A549 (cell line): ENCODE data around the gene LARGE1. TPM values are rescaled to one million over a fixed set of nuclear protein-coding genes. Genes with fewer than 3 reads are reported as not detected.
A peak's percentile ranks its signal among the peaks of the same experiment; 100 is the strongest.

Source experiments
- ATAC-seq, 2 experiments: fragments of 200-7000 bp in 1 of 2; fragments of >200 bp in 1 of 2; cut with Nextera tagmentation in 1 of 2; cut with Tn5 transposase in 1 of 2; 3 replicates each; pipeline versions ENCODE4 v1.8.0 to v1.9.1; 2018 to 2020; ENCODE audit warnings: mild to moderate bottlenecking in 1 of 2, moderate library complexity in 1 of 2
- CTCF ChIA-PET: fragments of 300-600 bp; sonication (Branson Sonifier 250); formaldehyde crosslinking; extraction: SDS; loops from one replicate; lab custom pipeline; 2021; ENCODE audit warnings: antibody characterized with exemption, inconsistent platforms; lab: Yijun Ruan, JAX
- POLR2A ChIA-PET: fragments of 350-600 bp; formaldehyde crosslinking; extraction: SDS; loops from one replicate; lab custom pipeline; 2021; ENCODE audit warnings: antibody characterized with exemption, inconsistent platforms; lab: Yijun Ruan, JAX
- DNase-seq, 2 experiments: peaks; one replicate each; pipeline versions ENCODE4 v3.0.0 to v3.0.0-alpha.2; 2011 to 2016; ENCODE audit warnings: low read depth in 1 of 2, low spot score in 1 of 2
- FAIRE-seq: peaks from 2 replicates; lab custom pipeline; 2011; peaks lifted over from hg19 to GRCh38; lab: Jason Lieb, UNC
- H3K27ac ChIP-seq, 2 experiments: fragments of >200 bp; sonication (Bioruptor Twin); formaldehyde crosslinking; 3 replicates each; pipeline ENCODE4 v1.5.1; 2016 to 2017
- H3K4me1 ChIP-seq: fragments of >200 bp; sonication (Bioruptor Twin); formaldehyde crosslinking; 3 replicates; pipeline ENCODE4 v1.6.1; 2016
- H3K4me2 ChIP-seq: fragments of >200 bp; sonication (Bioruptor Twin); formaldehyde crosslinking; 3 replicates; pipeline ENCODE4 v1.6.1; 2016
- H3K4me3 ChIP-seq: fragments of >200 bp; sonication (Bioruptor Twin); formaldehyde crosslinking; 3 replicates; pipeline ENCODE4 v1.5.1; 2016
- H3K9me3 ChIP-seq: fragments of >200 bp; sonication (Bioruptor Twin); formaldehyde crosslinking; 3 replicates; pipeline ENCODE4 v1.6.1; 2016
- CBX8 ChIP-seq: fragments of 200-600 bp; sonication (generic); IDR thresholded peaks from 2 replicates; pipeline ENCODE4 v1.6.1; 2016
- ESRRA ChIP-seq: fragments of 150-350 bp; IDR thresholded peaks from 2 replicates; pipeline ENCODE4 v1.6.1; 2014; ENCODE audit warnings: mild to moderate bottlenecking, low read length, borderline replicate concordance
- FOXS1 ChIP-seq: fragments of 250-450 bp; sonication (Bioruptor Pico); IDR thresholded peaks from 2 replicates; pipeline ENCODE4 v1.5.0; 2020; ENCODE audit warnings: mild to moderate bottlenecking, moderate library complexity
- GATA3 ChIP-seq: IDR thresholded peaks from 2 replicates; pipeline ENCODE4 v1.6.1; 2012; ENCODE audit warnings: borderline replicate concordance
- HDAC2 ChIP-seq: fragments of 200-600 bp; sonication (generic); IDR thresholded peaks from 2 replicates; pipeline ENCODE4 v1.6.1; 2016
- HOXA7 ChIP-seq: fragments of 250-450 bp; sonication (Bioruptor Pico); IDR thresholded peaks from 2 replicates; pipeline ENCODE4 v1.5.0; 2020; ENCODE audit warnings: mild to moderate bottlenecking, moderate library complexity
- HOXB5 ChIP-seq: fragments of 250-450 bp; sonication (Bioruptor Pico); IDR thresholded peaks from 2 replicates; pipeline ENCODE4 v1.5.0; 2020; ENCODE audit warnings: mild to moderate bottlenecking, moderate library complexity
- JUNB ChIP-seq: fragments of >200 bp; sonication (Bioruptor Twin); formaldehyde crosslinking; IDR thresholded peaks from 2 replicates; pipeline ENCODE4 v1.6.1; 2016
- MAZ ChIP-seq: fragments of 150-350 bp; IDR thresholded peaks from 2 replicates; pipeline ENCODE4 v1.6.1; 2014; ENCODE audit warnings: antibody characterized with exemption, low read depth, low read length, borderline replicate concordance
- MYC ChIP-seq: IDR thresholded peaks from 2 replicates; pipeline ENCODE4 v1.6.1; 2012; ENCODE audit warnings: mild to moderate bottlenecking, inconsistent platforms, low read length, improper control_type of control experiment, borderline replicate concordance
- NFE2L2 ChIP-seq: fragments of 150-350 bp; conservative IDR thresholded peaks from 2 replicates; pipeline ENCODE4 v1.6.1; 2014; ENCODE audit warnings: low read length
- NPAS2 ChIP-seq: fragments of 250-450 bp; sonication (Bioruptor Pico); IDR thresholded peaks from 2 replicates; pipeline ENCODE4 v1.8.0; 2022; ENCODE audit warnings: mild to moderate bottlenecking, moderate library complexity, borderline replicate concordance
- NR3C1 ChIP-seq: fragments of >200 bp; sonication (Bioruptor Twin); formaldehyde crosslinking; IDR thresholded peaks from 3 replicates; pipeline ENCODE4 v1.6.1; 2017
- POLR2A ChIP-seq: IDR thresholded peaks from 2 replicates; pipeline ENCODE4 v1.6.1; 2012; ENCODE audit warnings: mild to moderate bottlenecking, low read length
- RAD21 ChIP-seq, 2 experiments: fragments of >200 bp in 1 of 2; sonication (Bioruptor Twin) in 1 of 2; formaldehyde crosslinking in 1 of 2; IDR thresholded peaks in 1 of 2; conservative IDR thresholded peaks in 1 of 2; 2 replicates in 1 of 2; 3 replicates in 1 of 2; pipeline ENCODE4 v1.6.1; 2012 to 2018; ENCODE audit warnings: inconsistent platforms in 1 of 2
- RARB ChIP-seq: fragments of 250-450 bp; sonication (Bioruptor Pico); IDR thresholded peaks from 2 replicates; pipeline ENCODE4 v1.8.0; 2021; ENCODE audit warnings: mild to moderate bottlenecking, moderate library complexity
- RCOR1 ChIP-seq: fragments of 150-350 bp; IDR thresholded peaks from 2 replicates; pipeline ENCODE4 v1.6.1; 2014; ENCODE audit warnings: antibody characterized with exemption, low read length, low read depth
- REST ChIP-seq: fragments of 200-600 bp; sonication (generic); IDR thresholded peaks from 2 replicates; pipeline ENCODE4 v1.6.1; 2016; ENCODE audit warnings: antibody characterized with exemption, mild to moderate bottlenecking, moderate library complexity
- SMC3 ChIP-seq: fragments of >200 bp; sonication (Bioruptor Twin); formaldehyde crosslinking; IDR thresholded peaks from 3 replicates; pipeline ENCODE4 v1.6.1; 2018; ENCODE audit warnings: inconsistent platforms
- TFCP2L1 ChIP-seq: fragments of 250-450 bp; sonication (Bioruptor Pico); IDR thresholded peaks from 2 replicates; pipeline ENCODE4 v1.5.0; 2021; ENCODE audit warnings: mild to moderate bottlenecking
- TP53 ChIP-seq: fragments of 250-450 bp; sonication (Bioruptor Pico); IDR thresholded peaks from 2 replicates; pipeline ENCODE4 v1.5.0; 2021; ENCODE audit warnings: mild to moderate bottlenecking, moderate library complexity
- ZSCAN20 ChIP-seq: fragments of 250-450 bp; sonication (Bioruptor Pico); IDR thresholded peaks from 2 replicates; pipeline ENCODE4 v1.8.0; 2022; ENCODE audit warnings: mild to moderate bottlenecking, moderate library complexity
- WGBS: methylation state at CpG from one replicate; pipeline ENCODE4 v1.1.6; 2017; ENCODE audit errors: missing lambda C conversion rate; 5-methylcytosine and 5-hydroxymethylcytosine counted together
- polyA plus RNA-seq, 4 experiments: library from polyadenylated mRNA; depleted of rRNA in 3 of 4; stranded (reverse); fragments of >200 nt; fragmentation: RNase III in 1 of 4; extraction: RNeasy Plus Mini Kit Qiagen cat#74134 plus additional on column Dnase treatment in 1 of 4; gene quantifications; 2 replicates in 3 of 4; 3 replicates in 1 of 4; pipeline ENCODE4 v1.2.3, GENCODE V29; 2011 to 2017
- TF ChIP-seq, protein P1 (sequence below): IDR thresholded peaks from 2 replicates; pipeline ENCODE4 v1.6.1; 2012
- TF ChIP-seq, protein P2 (sequence below): fragments of 150-350 bp; IDR thresholded peaks from 2 replicates; pipeline ENCODE4 v1.6.1; 2014; ENCODE audit warnings: low read depth, mild to moderate bottlenecking, low read length
- TF ChIP-seq, protein P3 (sequence below): fragments of 250-450 bp; sonication (Bioruptor Pico); IDR thresholded peaks from 2 replicates; pipeline ENCODE4 v1.5.0; 2021; ENCODE audit warnings: mild to moderate bottlenecking, moderate library complexity, borderline replicate concordance

Gene LARGE1
- polyA plus RNA-seq, 2 of the 4 experiments (the other 2 are of a cell fraction), result 2.7 to 5.8 TPM

DNA sequence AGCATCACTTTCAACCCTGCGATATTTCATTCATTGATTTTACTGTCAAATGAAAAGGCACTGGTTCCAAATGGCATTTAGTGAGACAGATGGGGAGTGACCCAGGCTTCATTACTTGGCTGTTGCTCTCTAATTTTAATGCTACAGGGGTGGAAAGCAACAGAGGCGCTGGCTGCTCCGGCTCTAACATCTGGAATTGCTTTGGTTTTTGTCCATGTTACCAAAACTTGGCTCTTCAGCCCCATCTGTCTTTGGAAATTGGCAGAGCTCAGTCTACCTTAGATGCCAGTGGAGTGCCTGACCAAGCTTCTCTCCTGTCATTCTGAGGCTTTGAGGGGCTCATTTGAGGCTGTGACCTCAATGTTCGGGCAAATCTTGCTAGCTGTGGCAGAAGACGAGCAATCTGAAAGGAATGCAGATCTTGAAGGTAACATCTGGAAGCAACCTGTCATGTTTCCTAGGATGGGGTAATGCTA is 452.6 kb downstream of the LARGE1 start:
- CTCF ChIA-PET, result interaction anchor here (0.8 to 2.7 kb wide), 2 partner anchors 159 to 165 kb away, joined by 3 to 19 read pairs; no protein-coding TSS in a partner anchor
- TF ChIP-seq TFCP2L1, result no peak
- TF ChIP-seq SMC3, result peak; percentile 26; the same call in 2 of the 3 replicates
- peak; percentile 25 to 36; a peak in 3 of 5 replicates for TF ChIP-seq RAD21 (conservative IDR thresholded peaks at IDR 0.05 in 1 of 2, IDR thresholded peaks at IDR 0.05 in 1 of 2)
- TF ChIP-seq, all 56 proteins: peak for 2
- POLR2A ChIA-PET, result no interaction called here
- H3K4me2 ChIP-seq, result no peak overlapping the region
- no peak overlapping the region for H3K27ac ChIP-seq
- no peaks in the 10 kb centered on the region for H3K4me1 ChIP-seq
- FAIRE-seq, result no peak
- no peak overlapping the region for H3K4me3 ChIP-seq
- H3K9me3 ChIP-seq, result no peaks in the 10 kb centered on the region
- ATAC-seq, result no peak
- no peak for DNase-seq
- WGBS, result 90% methylated on average over 5 of the region's 5 CpGs

GRCh38 chr22:33467080-33467479 is 453.2 kb downstream of the LARGE1 start:
- CTCF ChIA-PET, result interaction anchor here (0.8 to 2.7 kb wide), 2 partner anchors 165 to 175 kb away, joined by 3 to 19 read pairs; no protein-coding TSS in a partner anchor
- 41% methylated on average over 2 of the region's 2 CpGs for WGBS
- H3K4me2 ChIP-seq, result no peak overlapping the region

GRCh38 chr22:33465554-33465953 is 454.7 kb downstream of the LARGE1 start:
- CTCF ChIA-PET, result interaction anchor here (0.6 kb wide), 1 partner anchor 676 kb away, joined by 3 read pairs; no protein-coding TSS in a partner anchor
- POLR2A ChIA-PET, result no interaction called here
- Histone ChIP-seq H3K4me3 (no peak overlapping the region), H3K4me1 (no peaks in the 10 kb centered on the region), H3K9me3 (peaks cover 8% of the 10 kb centered on the region; the same call in 2 of the 3 replicates), H3K4me2 (no peak overlapping the region), H3K27ac (no peak overlapping the region)
- FAIRE-seq (no peak), DNase-seq (no peak), ATAC-seq (no peak)
- 51% methylated on average over 5 of the region's 5 CpGs for WGBS
- no peak for TF ChIP-seq NFE2L2
- TF ChIP-seq POLR2A, result no peak
- TF ChIP-seq MAZ, result no peak
- no peak for TF ChIP-seq NR3C1
- no peak for TF ChIP-seq FOXS1 (CRISPR knock-in tag)
- TF ChIP-seq HOXB5 (CRISPR knock-in tag), result no peak
- TF ChIP-seq ZSCAN20 (CRISPR knock-in tag), result no peak
- TF ChIP-seq, protein P1, sequence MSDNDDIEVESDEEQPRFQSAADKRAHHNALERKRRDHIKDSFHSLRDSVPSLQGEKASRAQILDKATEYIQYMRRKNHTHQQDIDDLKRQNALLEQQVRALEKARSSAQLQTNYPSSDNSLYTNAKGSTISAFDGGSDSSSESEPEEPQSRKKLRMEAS, result no peak
- TF ChIP-seq, protein P2, sequence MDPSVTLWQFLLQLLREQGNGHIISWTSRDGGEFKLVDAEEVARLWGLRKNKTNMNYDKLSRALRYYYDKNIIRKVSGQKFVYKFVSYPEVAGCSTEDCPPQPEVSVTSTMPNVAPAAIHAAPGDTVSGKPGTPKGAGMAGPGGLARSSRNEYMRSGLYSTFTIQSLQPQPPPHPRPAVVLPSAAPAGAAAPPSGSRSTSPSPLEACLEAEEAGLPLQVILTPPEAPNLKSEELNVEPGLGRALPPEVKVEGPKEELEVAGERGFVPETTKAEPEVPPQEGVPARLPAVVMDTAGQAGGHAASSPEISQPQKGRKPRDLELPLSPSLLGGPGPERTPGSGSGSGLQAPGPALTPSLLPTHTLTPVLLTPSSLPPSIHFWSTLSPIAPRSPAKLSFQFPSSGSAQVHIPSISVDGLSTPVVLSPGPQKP, result no peak
- TF ChIP-seq GATA3, result no peak
- TF ChIP-seq, all 56 proteins: peak for 0

More at GRCh38 chr22:33467080-33467479, 453.2 kb downstream of the LARGE1 start:
- DNase-seq, result no peak
- Histone ChIP-seq H3K4me3 (no peak overlapping the region), H3K9me3 (peaks cover 3% of the 10 kb centered on the region; the same call in 1 of the 3 replicates), H3K4me1 (no peaks in the 10 kb centered on the region), H3K27ac (no peak overlapping the region)
- FAIRE-seq, result no peak
- POLR2A ChIA-PET, result no interaction called here
- no peak for ATAC-seq
- TF ChIP-seq FOXS1 (CRISPR knock-in tag) (no peak), NR3C1 (no peak)

- DNase-seq, result no peak
- H3K9me3 ChIP-seq, result peaks cover 8% of the 10 kb centered on the region; the same call in 2 of the 3 replicates
- H3K4me1 ChIP-seq, result no peaks in the 10 kb centered on the region
- FAIRE-seq, result no peak
- H3K4me3 ChIP-seq, result no peak overlapping the region
- 71% methylated on average over 2 of the region's 2 CpGs for WGBS
- POLR2A ChIA-PET, result no interaction called here
- ATAC-seq, result no peak
- H3K27ac ChIP-seq, result no peak overlapping the region
- H3K4me2 ChIP-seq, result no peak overlapping the region
- CTCF ChIA-PET, result no interaction called here
- TF ChIP-seq REST, result no peak
- TF ChIP-seq RARB (CRISPR knock-in tag), result no peak
- TF ChIP-seq HDAC2, result no peak
- TF ChIP-seq NR3C1, result no peak
- no peak for TF ChIP-seq MYC
- TF ChIP-seq TP53 (CRISPR knock-in tag), result no peak
- TF ChIP-seq ESRRA, result no peak
- TF ChIP-seq, protein P3, sequence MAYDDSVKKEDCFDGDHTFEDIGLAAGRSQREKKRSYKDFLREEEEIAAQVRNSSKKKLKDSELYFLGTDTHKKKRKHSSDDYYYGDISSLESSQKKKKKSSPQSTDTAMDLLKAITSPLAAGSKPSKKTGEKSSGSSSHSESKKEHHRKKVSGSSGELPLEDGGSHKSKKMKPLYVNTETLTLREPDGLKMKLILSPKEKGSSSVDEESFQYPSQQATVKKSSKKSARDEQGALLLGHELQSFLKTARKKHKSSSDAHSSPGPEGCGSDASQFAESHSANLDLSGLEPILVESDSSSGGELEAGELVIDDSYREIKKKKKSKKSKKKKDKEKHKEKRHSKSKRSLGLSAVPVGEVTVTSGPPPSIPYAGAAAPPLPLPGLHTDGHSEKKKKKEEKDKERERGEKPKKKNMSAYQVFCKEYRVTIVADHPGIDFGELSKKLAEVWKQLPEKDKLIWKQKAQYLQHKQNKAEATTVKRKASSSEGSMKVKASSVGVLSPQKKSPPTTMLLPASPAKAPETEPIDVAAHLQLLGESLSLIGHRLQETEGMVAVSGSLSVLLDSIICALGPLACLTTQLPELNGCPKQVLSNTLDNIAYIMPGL, result no peak
- TF ChIP-seq RCOR1, result no peak
- no peak for TF ChIP-seq FOXS1 (CRISPR knock-in tag)
- TF ChIP-seq, protein P1, result no peak
- no peak for TF ChIP-seq JUNB
- TF ChIP-seq HOXA7 (CRISPR knock-in tag), result no peak
- no peak for TF ChIP-seq NPAS2 (CRISPR knock-in tag)
- TF ChIP-seq CBX8, result no peak
Measured at GRCh38 chr22:33464698-33465097, 455.6 kb downstream of the LARGE1 start.
